NT2/D1 (cell line): ENCODE measurements around the gene DTNB.

Experiments
- YY1 ChIP-seq: IDR thresholded peaks from 2 replicates; pipeline ENCODE4 v1.6.1; 2011; ENCODE audit not compliant: insufficient read length, insufficient read depth
- ZNF274 ChIP-seq: IDR thresholded peaks from 2 replicates; pipeline ENCODE4 v1.6.1; 2011; ENCODE audit warnings: mild to moderate bottlenecking, low read depth, low read length

GRCh38 chr2:25720575-25720974 is 47.2 kb upstream of the DTNB start:
- no peak for TF ChIP-seq YY1
- no peak for TF ChIP-seq ZNF274
